HK-2 (cell line): ENCODE data around the gene DONSON.

Experiments
- DNase-seq: peaks from one replicate; pipeline ENCODE4 v3.0.0-alpha.2; 2018; ENCODE audit not compliant: unreplicated experiment

DONSON gene

DNA sequence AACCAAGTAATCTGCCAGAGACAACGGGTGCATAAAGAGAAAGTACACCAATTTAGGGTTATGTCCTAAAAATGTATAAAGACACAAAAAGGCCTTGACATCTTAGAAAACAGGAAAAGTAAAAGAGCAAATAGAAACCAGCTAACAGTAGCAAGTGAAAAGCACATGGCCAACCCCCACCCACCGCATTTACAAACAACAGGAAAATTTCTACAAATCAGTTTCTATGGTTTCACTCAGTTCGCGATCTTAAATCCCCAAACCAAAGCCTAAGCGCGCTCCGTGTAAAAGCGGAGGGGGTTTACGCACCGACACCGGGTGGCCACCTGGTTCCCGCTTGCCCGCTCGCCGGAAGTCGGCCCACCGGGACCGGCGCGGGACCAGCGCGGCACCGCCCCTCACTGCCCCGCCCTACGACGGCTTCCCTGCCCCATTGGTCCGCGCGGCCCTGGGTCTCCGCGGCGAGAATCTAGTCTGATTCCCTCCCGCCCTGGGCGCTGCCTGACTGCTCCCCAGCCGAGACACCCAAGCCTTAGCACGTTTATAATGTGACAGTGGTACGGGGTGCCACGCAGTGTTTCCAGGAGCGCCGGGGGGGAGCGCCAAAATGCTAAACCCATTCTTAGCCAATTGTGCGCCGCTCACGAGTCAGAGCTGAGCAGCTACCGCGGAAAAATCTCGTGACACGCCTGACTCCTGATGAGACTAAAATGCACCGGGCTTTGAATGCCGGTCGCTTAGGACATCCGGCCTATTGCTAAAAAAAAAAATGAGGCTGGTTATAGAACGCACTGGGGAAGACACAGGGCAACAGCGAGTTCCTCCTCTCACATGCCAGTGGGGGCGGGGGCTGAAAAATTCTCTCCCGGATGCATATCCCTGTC lies 46.5 kb downstream of the DONSON start, which contains the start of gene GART:
GART (minus strand) TSS at position 362 of the 884 bp plus-strand sequence. CDS start 2,802 bp downstream, outside the sequence.
- peak; percentile 78 for DNase-seq

DNA sequence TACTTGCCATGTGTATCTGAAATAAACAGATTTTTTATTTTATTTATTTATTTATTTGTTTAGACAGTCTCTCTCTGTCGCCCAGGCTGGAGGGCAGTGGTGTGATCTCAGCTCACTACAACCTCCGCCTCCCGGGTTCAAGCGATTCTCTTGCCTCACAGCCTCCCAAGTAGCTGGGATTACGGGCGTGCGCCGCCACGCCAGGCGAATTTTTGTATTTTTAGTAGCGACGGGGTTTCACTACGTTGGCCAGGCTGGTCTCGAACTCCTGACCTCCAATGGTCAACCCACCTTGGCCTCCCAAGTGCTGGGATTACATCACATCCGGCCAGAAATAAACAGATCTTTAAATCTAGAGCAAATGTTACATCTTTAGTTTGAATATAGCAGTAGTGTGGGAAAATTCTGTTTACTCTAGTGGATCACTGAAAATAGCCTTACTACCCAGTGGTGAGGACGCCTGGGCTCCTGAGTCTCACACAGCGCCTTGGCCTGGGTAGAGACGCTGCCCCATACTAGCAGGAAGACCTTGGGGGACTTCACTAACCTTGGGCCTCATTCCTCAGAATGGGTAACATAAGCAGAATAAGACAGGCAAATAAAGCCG lies 47.3 kb downstream of the DONSON start:
- peak; percentile 7 for DNase-seq

DNA sequence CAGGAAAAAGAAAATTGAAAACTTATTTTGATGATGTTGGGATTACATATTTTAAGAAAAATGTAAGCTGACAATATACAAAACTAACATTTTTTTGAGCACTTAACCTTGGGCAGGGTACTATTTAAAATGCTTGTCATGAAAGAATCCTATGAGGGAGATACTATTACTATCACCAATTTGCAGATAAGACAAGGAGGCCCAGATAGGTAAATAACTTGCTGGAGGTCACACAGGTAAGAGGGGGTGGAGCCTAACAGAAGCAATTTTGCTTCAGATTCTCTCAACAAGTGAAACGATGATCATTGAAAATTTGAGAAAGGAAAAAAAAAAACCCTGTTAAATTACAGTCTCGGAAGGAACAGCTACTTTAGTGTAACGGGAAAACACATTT lies 47.8 kb downstream of the DONSON start:
- DNase-seq = no peak

DNA sequence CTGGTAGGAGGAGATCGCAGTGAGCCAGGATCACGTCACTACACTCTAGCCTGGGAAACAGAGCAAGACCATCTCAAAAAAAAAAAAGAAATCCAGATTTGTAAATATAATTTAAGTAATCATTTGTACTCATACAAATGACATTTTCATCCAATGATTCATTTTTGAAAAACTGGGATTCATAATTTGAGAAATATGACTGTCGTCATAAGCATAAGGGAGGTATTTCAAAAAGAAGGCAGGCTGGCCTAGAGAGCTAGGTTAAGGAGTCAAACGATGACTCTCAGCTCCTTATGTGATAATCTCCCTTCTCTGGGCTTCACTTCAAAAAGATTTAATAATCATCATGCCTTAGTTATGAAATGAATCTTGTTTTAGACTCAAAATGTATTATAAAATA lies 48.9 kb downstream of the DONSON start:
- no peak for DNase-seq

DNA sequence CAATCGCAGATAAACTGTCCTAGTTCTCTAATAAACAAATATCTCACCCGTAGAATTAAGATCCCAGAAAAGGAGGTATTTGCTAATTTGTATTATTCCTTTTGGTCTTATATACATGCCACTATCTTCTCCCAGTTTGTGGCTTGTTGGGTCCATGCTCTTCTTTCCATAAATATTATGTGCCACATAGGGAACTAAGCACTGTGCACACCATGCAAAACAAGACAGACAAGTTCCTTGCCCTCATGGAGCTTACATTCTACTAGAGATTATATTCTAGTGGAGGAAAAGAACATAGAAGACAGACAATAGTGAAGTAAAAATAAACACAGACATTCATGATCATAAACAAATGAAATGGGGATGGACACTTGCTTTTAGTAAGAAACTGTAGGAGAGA lies 51.3 kb downstream of the DONSON start:
- DNase-seq = no peak

DNA sequence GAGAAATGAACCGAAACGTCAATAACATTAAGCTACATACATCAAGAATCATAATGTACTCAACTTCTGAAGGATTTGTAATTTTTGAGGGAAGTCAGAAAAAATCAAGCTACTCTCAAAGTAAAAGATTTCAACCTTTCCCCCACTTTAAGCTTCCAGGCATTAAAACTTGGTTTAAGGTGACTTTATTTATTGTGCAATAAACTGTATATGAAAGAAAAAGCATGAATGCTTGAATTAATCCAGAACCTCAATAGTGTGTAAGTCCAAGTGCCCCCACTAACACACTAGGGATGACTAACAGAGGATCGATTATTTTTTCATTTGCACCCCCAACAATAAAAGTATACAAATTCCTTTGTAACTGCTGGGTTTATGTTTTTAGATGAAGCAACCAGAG lies 57.5 kb downstream of the DONSON start:
- DNase-seq = no peak
